Vagina (tissue), 2 donors: ENCODE data around the gene REXO1.
"Not testable (repeated sequence)": the region's sequence is repeated elsewhere in the genome, so short reads cannot be mapped to it uniquely, and the experiment has no call there.

Experiments used
- POLR2A ChIP-seq, 2 donors: fragments of 450-650 bp; IDR thresholded peaks; one replicate each; pipeline ENCODE4 v1.6.1; 2017; ENCODE audit warnings: antibody characterized with exemption in 2 of 2, mild to moderate bottlenecking in 2 of 2, moderate library complexity in 2 of 2
- POLR2AphosphoS5 ChIP-seq, 2 donors: sonication (generic); formaldehyde crosslinking; IDR thresholded peaks; one replicate each; pipeline ENCODE4 v1.9.0; 2017; ENCODE audit warnings: antibody characterized with exemption in 2 of 2, mild to moderate bottlenecking in 2 of 2, low read depth in 1 of 2; ENCODE audit not compliant: insufficient read depth in 1 of 2
- TF ChIP-seq, protein P1 (sequence below), 3 experiments: fragments of 450-650 bp in 2 of 3; fragments of 200-600 bp in 1 of 3; sonication (generic) in 1 of 3; IDR thresholded peaks; one replicate each; pipeline ENCODE4 v1.5.1; 2017 to 2019; ENCODE audit warnings: antibody characterized with exemption in 3 of 3, mild to moderate bottlenecking in 2 of 3, moderate library complexity in 2 of 3

DNA sequence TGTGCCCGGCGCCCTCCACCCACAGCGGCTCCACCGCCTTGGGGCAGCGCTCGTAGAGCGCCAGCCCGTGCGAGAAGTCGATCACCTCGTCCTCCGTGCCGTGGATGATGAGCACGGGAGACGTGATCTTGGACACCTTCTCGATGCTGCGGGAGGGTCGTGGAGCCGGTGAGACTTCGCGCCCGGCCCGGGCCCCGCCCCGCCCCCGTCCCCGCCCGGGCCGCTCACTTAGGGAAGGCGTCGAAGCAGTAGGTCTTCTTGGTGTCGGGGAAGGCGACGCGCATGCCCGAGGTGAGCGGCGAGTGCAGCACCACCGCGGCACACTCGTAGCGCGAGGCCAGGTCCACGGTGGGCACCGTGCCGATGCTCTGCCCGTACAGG, 29.0 kb upstream of the REXO1 start:
- TF ChIP-seq, protein P1, sequence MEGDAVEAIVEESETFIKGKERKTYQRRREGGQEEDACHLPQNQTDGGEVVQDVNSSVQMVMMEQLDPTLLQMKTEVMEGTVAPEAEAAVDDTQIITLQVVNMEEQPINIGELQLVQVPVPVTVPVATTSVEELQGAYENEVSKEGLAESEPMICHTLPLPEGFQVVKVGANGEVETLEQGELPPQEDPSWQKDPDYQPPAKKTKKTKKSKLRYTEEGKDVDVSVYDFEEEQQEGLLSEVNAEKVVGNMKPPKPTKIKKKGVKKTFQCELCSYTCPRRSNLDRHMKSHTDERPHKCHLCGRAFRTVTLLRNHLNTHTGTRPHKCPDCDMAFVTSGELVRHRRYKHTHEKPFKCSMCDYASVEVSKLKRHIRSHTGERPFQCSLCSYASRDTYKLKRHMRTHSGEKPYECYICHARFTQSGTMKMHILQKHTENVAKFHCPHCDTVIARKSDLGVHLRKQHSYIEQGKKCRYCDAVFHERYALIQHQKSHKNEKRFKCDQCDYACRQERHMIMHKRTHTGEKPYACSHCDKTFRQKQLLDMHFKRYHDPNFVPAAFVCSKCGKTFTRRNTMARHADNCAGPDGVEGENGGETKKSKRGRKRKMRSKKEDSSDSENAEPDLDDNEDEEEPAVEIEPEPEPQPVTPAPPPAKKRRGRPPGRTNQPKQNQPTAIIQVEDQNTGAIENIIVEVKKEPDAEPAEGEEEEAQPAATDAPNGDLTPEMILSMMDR (IDR thresholded peaks at IDR 0.05): not testable (repeated sequence)
- not testable (repeated sequence) for TF ChIP-seq POLR2A (IDR thresholded peaks at IDR 0.05); POLR2AphosphoS5 (IDR thresholded peaks at IDR 0.05; ENCODE audit: insufficient read depth in 1 of 2, low read depth in 1 of 2)
